Epithelial cell of proximal tubule (primary cell): ENCODE results near the gene PRDM12. TPM values are rescaled to one million over a fixed set of nuclear protein-coding genes. Genes with fewer than 3 reads are reported as not detected.

Experiments used
- DNase-seq: peaks from one replicate; pipeline ENCODE4 v3.0.0-alpha.2; 2011; ENCODE audit warnings: low read depth
- H3K4me3 ChIP-seq: 2 replicates; pipeline ENCODE4 v1.5.1; 2011; ENCODE audit warnings: low read depth, mild to moderate bottlenecking, low read length
- total RNA-seq: library from RNA; depleted of rRNA; stranded (reverse); fragments of >200 nt; gene quantifications from 2 replicates; pipeline ENCODE4 v1.2.3, GENCODE V29; 2015
- TF ChIP-seq, protein P1 (sequence below): conservative IDR thresholded peaks from 2 replicates; pipeline ENCODE4 v1.5.1; 2012; ENCODE audit warnings: low read depth, mild to moderate bottlenecking, low read length

PRDM12 gene
- total RNA-seq, 1 donor from 2014 or later: not detected

DNA sequence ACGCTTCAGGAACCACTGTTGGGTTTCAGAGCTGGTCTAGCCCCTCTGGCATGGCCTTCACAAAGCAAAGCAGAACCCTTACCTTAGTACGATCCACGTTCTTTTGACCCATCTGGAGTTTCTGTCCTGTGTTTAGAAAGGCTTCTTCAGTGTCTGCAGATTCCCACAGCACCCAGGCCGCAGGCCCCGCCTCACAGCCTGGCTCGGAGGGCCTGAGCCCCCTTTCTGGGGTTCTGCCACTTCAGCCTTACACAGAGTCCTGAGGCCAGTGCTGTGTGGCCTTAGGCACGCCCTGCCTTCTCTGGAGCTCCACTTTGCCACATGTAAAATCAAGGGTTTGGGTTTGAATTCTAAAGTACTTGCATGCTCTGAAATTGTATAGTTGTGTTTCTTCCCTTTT is 31.6 kb upstream of the PRDM12 start:
- no peak for DNase-seq
- TF ChIP-seq, protein P1, sequence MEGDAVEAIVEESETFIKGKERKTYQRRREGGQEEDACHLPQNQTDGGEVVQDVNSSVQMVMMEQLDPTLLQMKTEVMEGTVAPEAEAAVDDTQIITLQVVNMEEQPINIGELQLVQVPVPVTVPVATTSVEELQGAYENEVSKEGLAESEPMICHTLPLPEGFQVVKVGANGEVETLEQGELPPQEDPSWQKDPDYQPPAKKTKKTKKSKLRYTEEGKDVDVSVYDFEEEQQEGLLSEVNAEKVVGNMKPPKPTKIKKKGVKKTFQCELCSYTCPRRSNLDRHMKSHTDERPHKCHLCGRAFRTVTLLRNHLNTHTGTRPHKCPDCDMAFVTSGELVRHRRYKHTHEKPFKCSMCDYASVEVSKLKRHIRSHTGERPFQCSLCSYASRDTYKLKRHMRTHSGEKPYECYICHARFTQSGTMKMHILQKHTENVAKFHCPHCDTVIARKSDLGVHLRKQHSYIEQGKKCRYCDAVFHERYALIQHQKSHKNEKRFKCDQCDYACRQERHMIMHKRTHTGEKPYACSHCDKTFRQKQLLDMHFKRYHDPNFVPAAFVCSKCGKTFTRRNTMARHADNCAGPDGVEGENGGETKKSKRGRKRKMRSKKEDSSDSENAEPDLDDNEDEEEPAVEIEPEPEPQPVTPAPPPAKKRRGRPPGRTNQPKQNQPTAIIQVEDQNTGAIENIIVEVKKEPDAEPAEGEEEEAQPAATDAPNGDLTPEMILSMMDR: no peak
- H3K4me3 ChIP-seq: no peak overlapping the region

DNA sequence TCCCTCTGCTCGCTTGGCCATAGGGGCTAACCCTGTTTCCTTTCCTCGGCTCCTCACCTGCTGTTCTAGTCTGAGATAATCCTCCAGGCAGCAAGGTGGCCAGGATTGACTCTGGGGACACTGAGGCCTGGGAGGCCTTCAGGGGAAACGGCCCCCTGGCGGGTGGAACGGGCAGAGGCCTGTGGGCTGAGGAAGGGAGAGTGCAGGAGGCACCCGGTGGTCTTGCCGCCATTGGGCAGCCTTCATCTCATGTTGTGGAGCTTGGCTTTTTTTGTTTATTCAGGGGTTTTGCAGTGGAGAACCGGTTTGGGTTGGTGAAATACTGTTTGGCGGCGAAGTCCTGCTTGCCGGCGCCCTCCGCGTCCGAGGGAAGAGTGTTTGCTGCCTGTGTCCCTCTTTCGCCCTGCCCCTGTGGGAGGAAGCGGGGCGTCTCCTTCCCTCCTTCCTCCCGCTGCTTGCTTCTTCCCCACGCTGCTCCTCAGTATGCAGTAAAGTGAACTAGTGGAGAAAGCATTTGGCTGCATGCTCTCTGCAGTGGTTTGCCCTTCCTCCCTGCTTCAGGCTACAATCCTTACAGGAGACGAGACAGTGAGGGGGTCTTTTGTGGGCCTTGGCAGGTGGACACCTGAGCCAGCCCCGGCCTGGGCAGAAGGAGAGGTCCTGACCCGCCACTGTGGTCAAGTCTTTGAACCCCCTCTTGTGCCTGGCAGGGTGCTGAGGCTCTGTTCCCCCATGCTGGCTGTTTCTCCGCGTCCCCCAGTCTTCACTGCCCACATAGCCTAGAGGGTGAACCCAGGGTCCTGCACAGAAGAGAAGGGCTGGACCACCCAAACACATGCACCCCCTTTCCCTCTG is 30.8 kb upstream of the PRDM12 start:
- TF ChIP-seq, protein P1: no peak
- H3K4me3 ChIP-seq: no peak overlapping the region
- no peak for DNase-seq

DNA sequence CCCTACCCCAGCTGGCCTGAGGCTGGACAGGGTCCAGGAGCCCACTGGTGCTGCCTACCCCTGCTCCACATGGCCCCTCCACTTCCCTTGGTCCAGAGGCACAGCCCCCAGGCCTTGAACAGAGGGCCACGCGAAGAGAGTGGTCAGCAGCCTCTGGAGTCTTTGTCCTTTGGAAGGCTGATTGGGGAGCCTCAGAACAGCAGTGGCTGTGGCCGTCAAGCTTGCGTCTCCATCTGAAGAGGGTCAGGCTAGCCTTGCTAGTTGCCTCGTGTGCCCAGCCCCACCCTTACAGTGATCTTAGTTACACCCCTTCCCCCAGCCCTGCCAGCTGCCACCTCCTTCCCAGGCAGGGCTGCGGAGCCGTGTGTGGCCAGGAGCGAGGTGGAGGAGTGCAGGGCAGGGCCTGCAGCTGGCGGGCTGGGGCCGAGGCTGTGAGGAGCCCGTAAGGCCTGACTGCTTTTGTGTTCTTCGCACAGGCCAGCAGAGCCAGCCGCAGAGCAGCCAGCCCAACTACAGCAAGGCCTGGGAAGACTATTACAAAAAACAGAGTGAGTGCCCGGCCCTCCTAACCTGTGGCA is 30.1 kb upstream of the PRDM12 start:
- no peak overlapping the region for H3K4me3 ChIP-seq
- TF ChIP-seq, protein P1: no peak
- DNase-seq: no peak

DNA sequence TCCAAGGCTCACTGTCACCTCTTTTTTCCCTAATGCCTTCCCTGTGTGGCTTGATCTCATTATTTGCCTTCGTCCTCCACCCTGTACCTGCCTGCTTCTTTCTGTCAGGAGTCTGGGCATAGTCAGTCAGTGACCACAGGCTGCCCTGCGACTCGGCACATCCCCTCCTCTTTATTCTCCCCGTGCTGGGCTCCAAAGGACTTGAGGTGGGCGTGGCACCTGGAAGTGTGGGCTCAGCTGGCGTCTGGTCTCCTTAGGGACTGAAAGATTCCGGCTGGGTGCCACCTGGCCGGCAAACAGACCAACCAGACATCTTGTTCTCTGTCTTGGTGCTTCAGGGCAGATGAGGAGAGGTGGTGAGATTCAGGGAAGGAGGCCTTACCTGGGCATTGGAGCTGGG is 29.6 kb upstream of the PRDM12 start:
- TF ChIP-seq, protein P1: no peak
- DNase-seq: no peak
- H3K4me3 ChIP-seq: no peak overlapping the region

DNA sequence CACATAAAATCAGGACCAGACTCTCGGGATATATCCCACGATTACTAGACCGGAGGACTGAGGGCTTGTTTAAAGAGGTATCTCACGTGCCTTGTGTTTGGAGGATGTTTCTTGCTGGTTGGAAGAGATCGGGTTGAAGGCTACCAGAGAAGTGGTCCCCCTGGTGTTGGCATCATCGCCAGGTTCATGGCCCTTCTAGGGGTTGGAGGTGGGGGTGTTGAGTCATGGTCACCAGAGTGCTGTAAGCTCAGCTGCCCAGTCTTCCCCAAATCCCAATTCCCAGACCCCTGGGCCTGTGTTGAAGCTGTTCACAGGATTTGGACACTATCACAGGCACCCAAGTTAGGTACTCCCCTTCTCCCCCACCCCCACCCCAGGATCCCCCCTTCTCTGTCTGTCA is 29.1 kb upstream of the PRDM12 start:
- no peak overlapping the region for H3K4me3 ChIP-seq
- TF ChIP-seq, protein P1: no peak
- no peak for DNase-seq

DNA sequence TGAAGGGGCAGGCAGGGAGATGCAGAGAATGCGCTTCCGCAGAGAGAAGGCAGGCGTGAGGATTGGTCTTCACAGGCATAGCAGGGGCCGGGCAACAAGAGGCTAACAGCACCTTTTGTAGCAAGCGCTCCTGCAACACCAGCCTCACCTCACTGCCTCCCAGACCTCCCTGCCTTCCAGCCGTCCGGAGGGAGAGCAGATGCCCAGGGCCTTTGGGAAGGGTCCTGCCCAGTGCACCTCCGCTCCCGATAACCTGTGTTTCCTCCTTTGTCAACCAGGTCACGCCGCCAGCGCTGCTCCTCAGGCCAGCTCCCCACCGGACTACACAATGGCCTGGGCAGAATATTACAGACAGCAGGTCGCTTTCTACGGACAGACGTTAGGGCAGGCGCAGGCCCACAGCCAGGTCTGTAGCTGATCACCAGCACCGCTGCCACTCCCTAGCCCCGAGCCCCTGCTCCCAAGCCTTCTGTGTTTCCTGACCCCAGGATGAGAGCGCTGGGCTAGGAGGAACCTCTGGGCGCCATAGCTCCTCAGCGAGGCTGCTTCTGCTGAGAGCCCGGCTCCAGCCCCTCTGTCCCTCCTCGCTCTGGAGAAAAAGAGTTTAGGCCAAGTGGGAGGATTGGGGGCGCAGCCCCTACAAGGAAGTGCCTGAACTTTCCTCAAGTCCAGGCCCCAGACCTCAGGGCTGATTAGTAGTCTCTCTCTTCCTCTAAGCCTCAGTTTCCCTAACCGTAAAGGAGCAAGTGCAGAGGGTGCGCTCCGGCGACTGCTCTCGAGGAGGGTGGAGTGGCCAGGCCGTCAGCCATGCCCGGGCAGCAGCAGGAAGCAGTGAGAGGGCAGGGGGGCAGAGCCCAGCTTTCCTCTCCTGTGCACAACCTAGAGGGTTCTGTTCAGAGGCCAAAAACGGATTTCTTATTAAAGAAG is 28.4 kb upstream of the PRDM12 start:
- no peak overlapping the region for H3K4me3 ChIP-seq
- DNase-seq: no peak
- TF ChIP-seq, protein P1: no peak
